ENCODE data around the gene KRTAP10-2. TPM values are rescaled to one million over a fixed set of nuclear protein-coding genes. Genes with fewer than 3 reads are reported as not detected.
"Not testable (repeated sequence)": the region's sequence is repeated elsewhere in the genome, so short reads cannot be mapped to it uniquely, and the experiment has no call there.

Gene KRTAP10-2
- total and polyA plus RNA-seq, 2 experiments from 2014 or later = 0.24 TPM; not detected in 1

GRCh38 chr21:44558695-44559094 lies 7.4 kb upstream of the KRTAP10-2 start, which contains the start of gene KRTAP10-3 (continued):
- TF ChIP-seq, protein P1, sequence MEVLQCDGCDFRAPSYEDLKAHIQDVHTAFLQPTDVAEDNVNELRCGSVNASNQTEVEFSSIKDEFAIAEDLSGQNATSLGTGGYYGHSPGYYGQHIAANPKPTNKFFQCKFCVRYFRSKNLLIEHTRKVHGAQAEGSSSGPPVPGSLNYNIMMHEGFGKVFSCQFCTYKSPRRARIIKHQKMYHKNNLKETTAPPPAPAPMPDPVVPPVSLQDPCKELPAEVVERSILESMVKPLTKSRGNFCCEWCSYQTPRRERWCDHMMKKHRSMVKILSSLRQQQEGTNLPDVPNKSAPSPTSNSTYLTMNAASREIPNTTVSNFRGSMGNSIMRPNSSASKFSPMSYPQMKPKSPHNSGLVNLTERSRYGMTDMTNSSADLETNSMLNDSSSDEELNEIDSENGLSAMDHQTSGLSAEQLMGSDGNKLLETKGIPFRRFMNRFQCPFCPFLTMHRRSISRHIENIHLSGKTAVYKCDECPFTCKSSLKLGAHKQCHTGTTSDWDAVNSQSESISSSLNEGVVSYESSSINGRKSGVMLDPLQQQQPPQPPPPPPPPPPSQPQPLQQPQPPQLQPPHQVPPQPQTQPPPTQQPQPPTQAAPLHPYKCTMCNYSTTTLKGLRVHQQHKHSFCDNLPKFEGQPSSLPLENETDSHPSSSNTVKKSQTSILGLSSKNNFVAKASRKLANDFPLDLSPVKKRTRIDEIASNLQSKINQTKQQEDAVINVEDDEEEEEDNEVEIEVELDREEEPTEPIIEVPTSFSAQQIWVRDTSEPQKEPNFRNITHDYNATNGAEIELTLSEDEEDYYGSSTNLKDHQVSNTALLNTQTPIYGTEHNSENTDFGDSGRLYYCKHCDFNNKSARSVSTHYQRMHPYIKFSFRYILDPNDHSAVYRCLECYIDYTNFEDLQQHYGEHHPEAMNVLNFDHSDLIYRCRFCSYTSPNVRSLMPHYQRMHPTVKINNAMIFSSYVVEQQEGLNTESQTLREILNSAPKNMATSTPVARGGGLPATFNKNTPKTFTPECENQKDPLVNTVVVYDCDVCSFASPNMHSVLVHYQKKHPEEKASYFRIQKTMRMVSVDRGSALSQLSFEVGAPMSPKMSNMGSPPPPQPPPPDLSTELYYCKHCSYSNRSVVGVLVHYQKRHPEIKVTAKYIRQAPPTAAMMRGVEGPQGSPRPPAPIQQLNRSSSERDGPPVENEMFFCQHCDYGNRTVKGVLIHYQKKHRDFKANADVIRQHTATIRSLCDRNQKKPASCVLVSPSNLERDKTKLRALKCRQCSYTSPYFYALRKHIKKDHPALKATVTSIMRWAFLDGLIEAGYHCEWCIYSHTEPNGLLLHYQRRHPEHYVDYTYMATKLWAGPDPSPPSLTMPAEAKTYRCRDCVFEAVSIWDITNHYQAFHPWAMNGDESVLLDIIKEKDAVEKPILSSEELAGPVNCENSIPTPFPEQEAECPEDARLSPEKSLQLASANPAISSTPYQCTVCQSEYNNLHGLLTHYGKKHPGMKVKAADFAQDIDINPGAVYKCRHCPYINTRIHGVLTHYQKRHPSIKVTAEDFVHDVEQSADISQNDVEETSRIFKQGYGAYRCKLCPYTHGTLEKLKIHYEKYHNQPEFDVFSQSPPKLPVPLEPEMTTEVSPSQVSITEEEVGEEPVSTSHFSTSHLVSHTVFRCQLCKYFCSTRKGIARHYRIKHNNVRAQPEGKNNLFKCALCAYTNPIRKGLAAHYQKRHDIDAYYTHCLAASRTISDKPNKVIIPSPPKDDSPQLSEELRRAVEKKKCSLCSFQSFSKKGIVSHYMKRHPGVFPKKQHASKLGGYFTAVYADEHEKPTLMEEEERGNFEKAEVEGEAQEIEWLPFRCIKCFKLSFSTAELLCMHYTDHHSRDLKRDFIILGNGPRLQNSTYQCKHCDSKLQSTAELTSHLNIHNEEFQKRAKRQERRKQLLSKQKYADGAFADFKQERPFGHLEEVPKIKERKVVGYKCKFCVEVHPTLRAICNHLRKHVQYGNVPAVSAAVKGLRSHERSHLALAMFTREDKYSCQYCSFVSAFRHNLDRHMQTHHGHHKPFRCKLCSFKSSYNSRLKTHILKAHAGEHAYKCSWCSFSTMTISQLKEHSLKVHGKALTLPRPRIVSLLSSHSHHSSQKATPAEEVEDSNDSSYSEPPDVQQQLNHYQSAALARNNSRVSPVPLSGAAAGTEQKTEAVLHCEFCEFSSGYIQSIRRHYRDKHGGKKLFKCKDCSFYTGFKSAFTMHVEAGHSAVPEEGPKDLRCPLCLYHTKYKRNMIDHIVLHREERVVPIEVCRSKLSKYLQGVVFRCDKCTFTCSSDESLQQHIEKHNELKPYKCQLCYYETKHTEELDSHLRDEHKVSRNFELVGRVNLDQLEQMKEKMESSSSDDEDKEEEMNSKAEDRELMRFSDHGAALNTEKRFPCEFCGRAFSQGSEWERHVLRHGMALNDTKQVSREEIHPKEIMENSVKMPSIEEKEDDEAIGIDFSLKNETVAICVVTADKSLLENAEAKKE (CRISPR knock-in tag; IDR thresholded peaks at IDR 0.05) = no peak
- TF ChIP-seq ZNF114 (CRISPR knock-in tag; IDR thresholded peaks at IDR 0.05) = no peak
- TF ChIP-seq JUNB (IDR thresholded peaks at IDR 0.05; ENCODE audit: unreplicated experiment) = no peak

- H3K36me3 ChIP-seq (ENCODE audit: insufficient read depth); H3K36me3 Mint-ChIP-seq (ENCODE audit: low read depth); H3K27ac ChIP-seq (ENCODE audit: low read depth); H3K4me3 ChIP-seq; H3K9me3 Mint-ChIP-seq; H4K20me1 ChIP-seq (replicated peaks; ENCODE audit: insufficient read depth); H2AFZ ChIP-seq; H3K4me2 ChIP-seq; H3K27me3 ChIP-seq (ENCODE audit: insufficient read depth); H3K27ac Mint-ChIP-seq; H3K79me2 ChIP-seq (replicated peaks; ENCODE audit: insufficient read depth); H3K4me3 Mint-ChIP-seq; H3K27me3 Mint-ChIP-seq (ENCODE audit: insufficient read depth, low read depth, poor library complexity); DNase-seq (ENCODE audit: low spot score); ATAC-seq; H3K4me1 ChIP-seq (ENCODE audit: insufficient read depth); H3K9me2 ChIP-seq (ENCODE audit: insufficient read depth); H3F3A ChIP-seq (replicated peaks; ENCODE audit: low read depth): not testable (repeated sequence)
- peaks cover 13% of the 10 kb centered on the region for H3K4me1 Mint-ChIP-seq
Measured at GRCh38 chr21:44558329-44558675, 7.0 kb upstream of the KRTAP10-2 start.

All from GM23338 (cell line).